SH-SY5Y (cell line): ENCODE measurements around the gene DAPP1.

Source experiments
- GATA2 ChIP-seq: IDR thresholded peaks from 2 replicates; pipeline ENCODE4 v1.6.1; 2011; ENCODE audit warnings: mild to moderate bottlenecking, low read depth, low read length
- GATA3 ChIP-seq: IDR thresholded peaks from 2 replicates; pipeline ENCODE4 v1.6.1; 2011; ENCODE audit warnings: low read depth, mild to moderate bottlenecking, low read length, moderate library complexity

Gene DAPP1

DNA sequence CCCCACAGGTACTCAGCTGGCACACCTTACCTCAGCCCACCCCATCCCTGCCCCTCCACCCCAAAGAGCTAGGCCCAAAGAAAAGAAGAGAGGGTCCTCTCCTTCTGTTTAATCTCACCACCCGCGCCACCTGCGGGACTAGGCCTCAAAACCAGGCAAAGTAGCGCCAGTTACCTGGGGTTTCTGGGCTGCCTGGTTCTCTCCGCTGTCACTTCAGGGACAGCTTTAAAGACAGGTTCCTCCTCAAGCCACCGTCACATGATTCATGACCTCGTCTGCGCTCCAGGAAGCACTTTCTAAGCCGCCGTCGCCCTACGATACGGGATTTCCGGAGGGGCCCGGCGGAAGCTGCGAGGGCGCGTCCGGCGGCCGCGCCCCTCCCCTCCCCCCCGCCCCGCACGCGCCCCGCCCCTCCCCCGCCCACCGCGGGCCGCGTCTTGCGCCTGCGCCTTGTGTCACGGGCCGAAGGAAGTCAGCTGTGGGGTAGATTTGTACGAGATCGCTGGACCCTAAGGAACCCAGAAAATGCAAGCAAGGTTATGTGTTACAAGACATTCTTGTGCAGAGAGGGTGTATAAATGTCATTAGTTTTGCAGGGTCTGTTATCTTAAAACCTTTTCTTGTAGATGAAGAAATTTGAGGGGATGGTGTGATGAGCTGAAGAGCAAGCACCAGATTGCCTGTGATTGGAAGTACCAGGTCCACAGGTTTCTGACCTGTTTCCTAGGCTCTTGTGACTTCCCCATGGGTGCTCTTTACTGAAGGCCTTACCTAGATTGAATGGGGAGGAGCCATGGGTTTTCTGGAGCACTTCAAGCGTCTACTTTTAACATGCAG lies 77.8 kb downstream of the DAPP1 start, which contains the start of gene LAMTOR3:
TSS of gene LAMTOR3 (minus strand) at position 267 of the 837 bp plus-strand sequence. CDS start 464 bp downstream, outside the sequence.
- TF ChIP-seq GATA3 (no peak), GATA2 (no peak)

- TF ChIP-seq GATA2 (no peak), GATA3 (no peak)
Observed at GRCh38 chr4:99894998-99895397, 78.4 kb downstream of the DAPP1 start.

DNA sequence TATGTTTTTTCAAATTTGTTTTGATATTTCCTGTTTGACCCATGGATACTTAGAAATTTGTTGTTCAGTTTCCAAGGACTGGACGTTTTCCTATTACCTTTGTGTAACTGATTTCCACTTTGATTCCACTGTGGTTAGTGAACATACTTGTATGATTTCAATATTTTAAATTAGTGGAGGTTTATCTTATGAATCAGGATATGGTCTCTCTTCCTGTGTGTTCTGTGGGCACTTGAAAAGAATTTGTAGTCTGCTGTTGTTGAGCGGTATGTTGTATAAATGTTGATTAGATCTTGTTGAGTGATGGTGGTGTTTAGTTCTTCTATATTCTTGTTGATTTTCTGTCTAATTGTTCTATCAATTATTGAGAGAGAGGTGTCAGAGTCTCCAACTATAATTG lies 98.8 kb downstream of the DAPP1 start:
- no peak for TF ChIP-seq GATA3
- no peak for TF ChIP-seq GATA2

GRCh38 chr4:99917575-99917974 lies 100.9 kb downstream of the DAPP1 start:
- no peak for TF ChIP-seq GATA3
- TF ChIP-seq GATA2: no peak

- TF ChIP-seq GATA3 (no peak), GATA2 (no peak)
Observed at GRCh38 chr4:99918656-99919055, 102.0 kb downstream of the DAPP1 start.
